ENCODE results near the gene SEMA4A.
"Not testable (repeated sequence)": the region's sequence is repeated elsewhere in the genome, so short reads cannot be mapped to it uniquely, and the experiment has no call there.

SEMA4A gene

DNA sequence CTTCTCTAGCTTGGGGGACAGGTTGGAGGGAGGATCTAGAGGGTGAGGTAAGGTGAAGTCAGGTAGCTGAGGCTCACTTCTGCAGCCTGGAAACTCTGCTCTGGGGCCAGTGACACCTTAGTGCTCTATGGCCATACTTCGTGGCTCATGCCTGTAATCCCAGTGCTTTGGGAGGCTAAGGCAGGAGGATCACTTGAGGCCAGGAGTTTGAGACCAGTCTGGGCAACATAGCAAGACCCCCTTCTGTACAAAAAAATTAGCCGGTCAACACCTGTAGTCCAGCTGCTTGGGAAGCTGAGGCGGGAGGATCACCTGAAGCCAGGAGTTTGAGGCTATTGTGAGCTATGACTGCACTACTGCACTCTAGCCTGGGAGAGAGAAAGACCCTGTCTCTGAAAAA, 33.1 kb upstream of the SEMA4A start:
- no peak for DNase-seq (ENCODE audit: low read depth)
- no peak overlapping the region; the same call in 1 of the 2 replicates for H3K4me3 ChIP-seq (ENCODE audit: control insufficient read depth, low read depth, low read length)
- TF ChIP-seq, protein P1, sequence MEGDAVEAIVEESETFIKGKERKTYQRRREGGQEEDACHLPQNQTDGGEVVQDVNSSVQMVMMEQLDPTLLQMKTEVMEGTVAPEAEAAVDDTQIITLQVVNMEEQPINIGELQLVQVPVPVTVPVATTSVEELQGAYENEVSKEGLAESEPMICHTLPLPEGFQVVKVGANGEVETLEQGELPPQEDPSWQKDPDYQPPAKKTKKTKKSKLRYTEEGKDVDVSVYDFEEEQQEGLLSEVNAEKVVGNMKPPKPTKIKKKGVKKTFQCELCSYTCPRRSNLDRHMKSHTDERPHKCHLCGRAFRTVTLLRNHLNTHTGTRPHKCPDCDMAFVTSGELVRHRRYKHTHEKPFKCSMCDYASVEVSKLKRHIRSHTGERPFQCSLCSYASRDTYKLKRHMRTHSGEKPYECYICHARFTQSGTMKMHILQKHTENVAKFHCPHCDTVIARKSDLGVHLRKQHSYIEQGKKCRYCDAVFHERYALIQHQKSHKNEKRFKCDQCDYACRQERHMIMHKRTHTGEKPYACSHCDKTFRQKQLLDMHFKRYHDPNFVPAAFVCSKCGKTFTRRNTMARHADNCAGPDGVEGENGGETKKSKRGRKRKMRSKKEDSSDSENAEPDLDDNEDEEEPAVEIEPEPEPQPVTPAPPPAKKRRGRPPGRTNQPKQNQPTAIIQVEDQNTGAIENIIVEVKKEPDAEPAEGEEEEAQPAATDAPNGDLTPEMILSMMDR (IDR thresholded peaks at IDR 0.05; ENCODE audit: control insufficient read depth, insufficient read depth, low read depth, low read length, missing control alignments) = no peak

DNA sequence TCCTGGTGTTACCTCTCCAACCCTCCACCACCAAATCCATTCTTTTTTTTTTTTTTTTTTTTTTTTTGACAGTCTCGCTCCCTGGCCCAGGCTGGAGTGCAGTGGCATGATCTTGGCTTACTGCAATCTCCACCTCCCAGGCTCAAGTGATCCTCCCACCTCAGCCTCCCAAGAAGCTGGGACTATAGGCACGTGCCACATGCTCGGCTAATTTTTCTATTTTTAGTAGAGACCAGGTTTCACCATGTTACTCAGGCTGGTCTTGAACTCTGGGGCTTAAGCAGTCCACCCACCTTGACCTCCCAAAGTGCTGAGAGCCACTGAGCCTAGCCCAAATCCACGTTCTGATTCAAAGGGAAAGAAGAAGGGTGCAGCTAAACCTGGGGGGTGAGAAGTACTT, 32.4 kb upstream of the SEMA4A start:
- peak overlapping the region; percentile 31 for H3K4me3 ChIP-seq (ENCODE audit: control insufficient read depth, low read depth, low read length)
- not testable (repeated sequence) for DNase-seq (ENCODE audit: low read depth)

DNA sequence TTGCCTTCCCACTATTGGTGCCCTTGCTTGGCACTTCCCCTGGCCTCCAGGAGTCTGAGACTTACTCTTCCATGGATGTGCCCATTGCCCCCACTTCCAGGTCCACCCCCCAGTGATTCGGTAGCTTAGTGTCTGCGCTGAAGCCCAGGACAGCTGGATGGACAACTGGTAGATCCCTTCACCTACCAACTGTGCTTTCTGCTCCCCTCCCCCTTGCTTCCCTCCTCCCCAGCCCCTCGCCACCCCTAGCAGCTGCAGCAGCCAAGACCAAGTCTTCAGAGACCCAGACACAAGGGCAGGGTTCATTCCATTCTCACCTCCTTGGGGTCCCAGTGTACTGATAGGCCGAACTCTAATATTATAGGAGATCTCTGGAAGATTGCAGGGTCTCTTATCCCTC, 31.9 kb upstream of the SEMA4A start:
- peak overlapping the region; percentile 31 for H3K4me3 ChIP-seq (ENCODE audit: control insufficient read depth, low read depth, low read length)
- DNase-seq (ENCODE audit: low read depth) = no peak
- TF ChIP-seq, protein P1 (IDR thresholded peaks at IDR 0.05; ENCODE audit: control insufficient read depth, insufficient read depth, low read depth, low read length, missing control alignments) = no peak

DNA sequence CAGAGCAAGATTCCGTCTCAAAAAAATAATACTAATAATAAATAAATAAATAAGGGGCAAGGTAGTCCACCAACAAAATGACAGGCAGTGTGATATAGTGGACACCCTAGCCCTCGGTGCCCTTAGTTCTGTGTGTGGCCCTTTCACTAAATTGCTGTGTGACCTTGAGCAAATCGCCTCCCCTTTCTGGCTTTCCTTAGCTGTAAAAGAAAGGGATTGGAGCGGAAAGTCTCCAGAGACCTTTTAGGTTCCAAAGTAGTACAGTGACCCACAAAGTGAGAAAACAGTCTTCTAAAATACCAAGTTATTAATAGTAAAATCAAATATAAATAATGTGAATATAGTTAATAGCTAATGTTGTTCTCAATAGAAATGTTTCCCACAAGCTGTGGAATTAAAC, 31.3 kb upstream of the SEMA4A start:
- peak overlapping the region; percentile 21 for H3K4me3 ChIP-seq (ENCODE audit: control insufficient read depth, low read depth, low read length)
- TF ChIP-seq, protein P1 (IDR thresholded peaks at IDR 0.05; ENCODE audit: control insufficient read depth, insufficient read depth, low read depth, low read length, missing control alignments) = no peak
- no peak for DNase-seq (ENCODE audit: low read depth)

DNA sequence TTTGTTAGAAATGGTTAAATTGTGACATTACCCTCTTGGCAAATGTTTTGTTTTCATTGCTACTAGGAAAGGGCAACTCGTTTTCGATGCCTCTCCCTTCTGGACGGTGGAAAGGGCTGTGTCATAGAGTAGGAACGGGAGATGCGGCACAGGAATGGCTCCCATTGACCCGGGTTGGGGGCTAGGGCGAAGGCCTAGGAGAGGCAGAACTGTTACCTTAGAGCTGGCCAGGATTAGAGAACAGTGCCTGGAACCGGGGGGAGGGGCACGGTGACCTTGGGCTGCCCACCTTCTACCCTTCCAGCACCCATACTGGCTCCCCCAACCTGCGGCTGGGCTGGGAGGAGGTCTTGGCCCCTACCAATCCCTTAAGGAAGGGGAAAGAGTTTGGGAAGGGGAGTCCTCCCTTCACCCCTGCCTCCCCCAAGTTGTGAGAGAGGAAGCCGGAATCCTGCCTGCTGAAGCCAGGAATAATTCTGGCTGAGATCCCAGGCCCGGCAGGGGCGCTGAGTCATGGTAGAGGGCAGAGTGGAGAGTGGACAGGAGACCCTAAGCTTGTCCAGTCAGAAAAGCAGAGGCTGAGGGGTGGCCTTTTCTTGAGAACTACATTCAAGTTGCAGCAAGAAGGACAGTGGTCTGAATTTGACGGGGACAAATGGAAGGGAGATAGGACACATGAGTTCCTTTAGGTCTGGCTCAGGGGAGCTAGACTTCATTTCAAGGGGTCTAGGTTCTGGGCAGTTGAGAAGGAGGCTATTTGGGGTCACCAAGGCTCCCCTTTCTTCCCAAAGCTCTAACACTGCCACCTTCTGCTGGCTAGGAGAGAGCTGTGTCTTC, 30.6 kb upstream of the SEMA4A start:
- TF ChIP-seq, protein P1 (IDR thresholded peaks at IDR 0.05; ENCODE audit: control insufficient read depth, insufficient read depth, low read depth, low read length, missing control alignments) = no peak
- no peak for DNase-seq (ENCODE audit: low read depth)

DNA sequence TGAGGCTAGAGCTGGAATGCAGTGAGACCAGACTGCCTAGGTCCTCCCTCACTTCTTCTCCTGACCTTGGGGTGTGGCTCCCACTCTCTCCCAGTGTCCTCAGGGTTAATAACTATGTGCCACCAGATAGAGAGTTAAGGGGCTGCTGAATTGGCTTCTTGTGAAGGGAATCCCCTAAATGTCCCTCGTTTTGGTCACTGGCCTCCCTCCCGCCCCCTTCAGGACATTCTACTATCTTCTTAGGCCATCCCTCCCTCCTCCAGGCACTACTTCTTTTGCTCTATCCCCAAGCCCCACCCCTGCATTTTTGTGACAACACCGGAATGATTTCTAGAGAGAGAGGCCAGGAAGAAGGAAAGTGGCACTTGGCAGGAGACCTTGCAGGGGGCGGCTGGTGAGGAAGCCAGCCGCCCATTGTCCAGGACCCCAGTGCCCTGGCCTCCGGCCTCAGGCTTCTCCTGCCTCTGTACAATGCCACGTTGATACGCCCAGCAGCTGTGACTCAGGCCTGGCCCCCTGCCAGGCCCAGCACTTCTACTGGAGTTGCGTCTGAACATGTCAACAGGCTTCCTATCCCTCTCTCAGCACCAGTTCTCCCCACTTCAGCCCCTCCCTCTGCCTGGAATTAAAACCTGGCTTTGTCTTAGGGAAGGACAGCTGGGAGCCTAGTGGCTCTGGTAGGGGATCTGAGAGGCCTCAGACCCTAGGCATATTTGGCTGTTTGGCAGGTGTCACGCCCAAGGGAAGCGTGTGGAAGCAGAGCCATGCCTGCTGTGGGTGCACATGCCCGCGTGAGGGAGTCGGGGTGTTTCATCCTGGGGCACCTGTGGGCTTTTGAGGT, 29.8 kb upstream of the SEMA4A start:
- DNase-seq (ENCODE audit: low read depth) = peak; percentile 94
- TF ChIP-seq, protein P1 (IDR thresholded peaks at IDR 0.05; ENCODE audit: control insufficient read depth, insufficient read depth, low read depth, low read length, missing control alignments) = peak; percentile 40
- peak overlapping the region; percentile 45 for H3K4me3 ChIP-seq (ENCODE audit: control insufficient read depth, low read depth, low read length)

More for the DNA sequence above, 30.6 kb upstream of the SEMA4A start:
- H3K4me3 ChIP-seq (ENCODE audit: control insufficient read depth, low read depth, low read length) = peak overlapping the region; percentile 45

All from AG09309 (cell line).